ENCODE results near the gene FCER2.

FCER2 gene

DNA sequence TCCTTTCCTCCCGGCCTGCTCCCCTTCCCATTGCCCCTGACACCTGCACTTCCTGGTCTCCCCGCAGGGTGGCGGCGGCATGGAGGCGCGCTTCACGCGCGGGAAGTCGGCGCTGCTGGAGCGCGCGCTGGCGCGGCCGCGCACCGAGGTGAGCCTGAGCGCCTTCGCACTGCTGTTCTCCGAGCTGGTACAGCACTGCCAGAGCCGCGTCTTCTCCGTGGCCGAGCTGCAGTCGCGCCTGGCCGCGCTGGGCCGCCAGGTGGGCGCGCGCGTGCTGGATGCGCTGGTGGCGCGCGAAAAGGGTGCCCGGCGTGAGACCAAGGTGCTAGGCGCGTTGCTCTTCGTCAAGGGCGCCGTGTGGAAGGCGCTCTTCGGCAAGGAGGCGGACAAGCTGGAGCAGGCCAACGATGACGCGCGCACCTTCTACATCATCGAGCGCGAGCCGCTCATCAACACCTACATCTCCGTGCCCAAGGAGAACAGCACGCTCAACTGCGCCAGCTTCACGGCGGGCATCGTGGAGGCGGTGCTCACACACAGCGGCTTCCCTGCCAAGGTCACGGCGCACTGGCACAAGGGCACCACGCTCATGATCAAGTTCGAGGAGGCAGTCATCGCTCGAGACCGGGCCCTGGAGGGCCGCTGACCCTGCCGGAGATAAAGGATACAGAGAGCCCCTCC is 19.6 kb downstream of the FCER2 start:
- DNase-seq (ENCODE audit: low spot score in 2 of 2) = no peak
- Histone ChIP-seq H3K27me3 (ENCODE audit: low read depth) (peaks cover 3% of the 10 kb centered on the region; the same call in 1 of the 2 replicates), H3K4me3 (no peak overlapping the region; the same call in 1 of the 2 replicates), H3K9me3 (no peaks in the 10 kb centered on the region), H3K4me1 (no peaks in the 10 kb centered on the region), H3K36me3 (replicated peaks) (peaks cover 13% of the 10 kb centered on the region)
- in situ Hi-C loops (cut with MboI; ENCODE audit: low sequenced_read_pairs) = no loop called here

DNA sequence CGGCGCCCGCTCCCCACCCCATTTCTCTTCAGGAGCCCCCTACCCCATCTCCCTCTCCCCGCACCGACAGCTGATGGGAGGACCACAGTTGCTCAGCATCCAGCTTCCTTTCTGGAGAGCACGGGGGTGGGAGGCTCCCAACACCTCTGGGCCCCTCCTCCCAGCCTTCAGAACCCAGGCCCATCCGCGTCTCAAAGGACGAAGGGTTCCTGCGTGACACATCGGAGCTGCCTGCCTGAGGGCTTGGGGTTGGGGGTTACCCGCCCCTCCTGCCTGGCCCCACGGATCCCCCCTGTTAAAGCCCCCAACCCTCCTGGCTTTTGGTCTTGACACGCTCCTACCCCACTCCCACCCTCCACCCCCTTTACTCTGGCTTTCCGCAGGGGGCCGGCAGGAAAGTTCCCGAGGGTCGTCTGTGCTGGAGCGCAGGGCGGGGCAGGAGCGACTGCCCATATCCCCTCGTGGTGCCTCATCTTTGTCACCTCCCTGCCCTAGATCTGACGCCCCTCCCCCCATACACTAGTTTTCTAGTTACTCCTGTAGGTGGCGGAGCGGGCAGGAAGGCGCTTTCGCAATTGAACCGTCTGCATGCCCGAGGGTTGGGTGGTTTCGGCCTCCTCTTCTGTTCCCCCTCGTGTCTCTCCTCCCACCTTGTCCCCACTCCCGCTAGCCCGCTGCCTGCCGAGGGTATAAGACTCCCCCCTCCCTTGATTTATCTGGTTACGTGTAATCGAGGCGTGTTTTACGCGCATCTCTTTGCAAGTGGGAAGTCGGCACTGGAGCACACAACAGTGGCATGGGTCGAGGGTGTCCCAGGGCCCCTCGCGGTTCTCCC is 20.4 kb downstream of the FCER2 start:
- Histone ChIP-seq H3K36me3 (replicated peaks) (peaks cover 13% of the 10 kb centered on the region), H3K27me3 (ENCODE audit: low read depth) (peaks cover 9% of the 10 kb centered on the region), H3K4me1 (no peaks in the 10 kb centered on the region), H3K9me3 (no peaks in the 10 kb centered on the region), H3K4me3 (peak overlapping the region; percentile 94)
- peak; percentile 25 to 90 for DNase-seq (ENCODE audit: low spot score in 2 of 2)
- in situ Hi-C loops (cut with MboI; ENCODE audit: low sequenced_read_pairs) = no loop called here

DNA sequence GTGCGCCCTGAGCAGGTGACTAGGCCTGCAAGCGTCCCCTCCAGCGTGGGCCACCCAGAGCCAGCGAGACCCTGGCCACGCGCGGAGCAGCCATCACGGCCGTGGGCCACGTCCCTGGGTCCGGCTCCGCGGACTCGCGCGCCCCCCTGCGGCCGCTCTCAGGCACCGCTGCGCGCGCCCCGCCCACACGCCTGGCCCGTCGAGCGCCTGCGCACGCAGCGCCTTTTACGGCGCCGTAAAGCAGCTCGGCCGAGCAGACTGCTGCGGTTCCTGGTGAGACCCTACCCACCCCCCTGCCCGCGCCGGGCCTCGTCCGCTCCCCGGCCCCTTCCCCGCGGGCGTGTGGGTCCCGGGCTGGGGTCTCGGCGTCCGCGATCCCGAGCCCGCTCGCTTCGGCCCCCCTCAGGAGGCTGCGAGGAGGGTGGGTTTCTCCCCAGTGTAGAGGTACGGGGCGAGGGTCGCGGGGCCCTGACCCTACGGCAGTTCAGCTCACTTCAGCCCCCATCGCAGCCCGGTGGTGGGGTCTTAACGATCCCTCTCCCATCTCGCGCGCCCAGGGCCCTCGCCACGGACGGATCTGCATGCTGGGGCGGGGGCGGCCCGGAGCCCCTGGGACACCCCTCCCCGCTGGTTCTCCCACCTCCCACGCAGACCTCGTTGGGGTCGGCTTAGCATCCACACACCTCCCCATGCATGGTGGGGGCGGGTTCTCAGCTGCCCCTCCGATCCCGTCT is 21.2 kb downstream of the FCER2 start, which contains the start of gene TRAPPC5:
Gene TRAPPC5, plus strand, starts transcription at position 228 of the 734 bp plus-strand sequence. CDS start 1,421 bp downstream, outside the sequence.
- H3K27me3 ChIP-seq (ENCODE audit: low read depth) = peaks cover 17% of the 10 kb centered on the region
- no peaks in the 10 kb centered on the region for H3K9me3 ChIP-seq
- peaks cover 13% of the 10 kb centered on the region for H3K36me3 ChIP-seq (replicated peaks)
- peak within 1 kb of the TSS; percentile 94 for H3K4me3 ChIP-seq
- in situ Hi-C loops (cut with MboI; ENCODE audit: low sequenced_read_pairs) = no loop called here
- no peaks in the 10 kb centered on the region for H3K4me1 ChIP-seq
- peak; percentile 75 to 89 for DNase-seq (ENCODE audit: low spot score in 2 of 2)

DNA sequence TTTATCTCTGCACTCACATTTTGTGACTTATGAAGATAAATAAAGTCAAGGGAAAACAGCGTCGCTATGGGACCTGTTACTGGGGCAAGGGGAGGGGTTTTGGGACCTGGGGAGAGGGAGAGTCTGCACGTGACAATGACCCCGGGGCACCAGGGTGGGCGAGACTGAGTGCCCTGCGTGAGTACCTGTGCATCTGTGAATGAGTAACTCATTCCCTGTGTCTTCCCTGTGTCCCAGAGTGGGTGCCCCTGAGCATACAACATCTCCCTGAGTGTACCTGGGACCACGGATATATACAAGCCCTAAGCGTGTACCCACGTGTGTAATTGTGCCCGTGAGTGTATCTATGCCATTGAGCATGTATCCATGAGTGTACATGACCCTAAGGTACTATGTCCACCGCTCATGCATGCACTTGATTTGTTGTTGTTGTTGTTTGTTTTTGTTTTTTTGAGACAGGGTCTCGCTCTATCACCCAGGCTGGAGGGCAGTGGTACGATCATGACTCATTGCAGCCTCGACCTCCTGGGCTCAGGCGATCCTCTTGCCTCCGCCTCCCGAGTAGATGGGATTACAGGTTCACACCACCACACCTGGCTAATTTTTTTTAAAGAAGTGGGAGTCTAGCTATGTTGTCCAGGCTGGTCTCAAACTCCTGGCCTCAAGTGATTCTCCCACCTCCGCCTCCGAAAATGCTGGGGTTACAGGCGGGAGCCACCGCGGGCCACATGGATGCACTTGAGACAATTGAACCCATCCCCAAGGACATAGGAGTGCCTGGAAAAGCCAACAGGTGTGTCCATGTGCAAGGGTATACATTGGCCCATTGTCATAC is 21.9 kb downstream of the FCER2 start:
- peaks cover 13% of the 10 kb centered on the region for H3K36me3 ChIP-seq (replicated peaks)
- H3K4me3 ChIP-seq = peak overlapping the region; percentile 94
- H3K4me1 ChIP-seq = no peaks in the 10 kb centered on the region
- no peaks in the 10 kb centered on the region for H3K9me3 ChIP-seq
- peaks cover 20% of the 10 kb centered on the region for H3K27me3 ChIP-seq (ENCODE audit: low read depth)
- DNase-seq (ENCODE audit: low spot score in 2 of 2) = no peak
- in situ Hi-C loops (cut with MboI; ENCODE audit: low sequenced_read_pairs) = no loop called here

DNA sequence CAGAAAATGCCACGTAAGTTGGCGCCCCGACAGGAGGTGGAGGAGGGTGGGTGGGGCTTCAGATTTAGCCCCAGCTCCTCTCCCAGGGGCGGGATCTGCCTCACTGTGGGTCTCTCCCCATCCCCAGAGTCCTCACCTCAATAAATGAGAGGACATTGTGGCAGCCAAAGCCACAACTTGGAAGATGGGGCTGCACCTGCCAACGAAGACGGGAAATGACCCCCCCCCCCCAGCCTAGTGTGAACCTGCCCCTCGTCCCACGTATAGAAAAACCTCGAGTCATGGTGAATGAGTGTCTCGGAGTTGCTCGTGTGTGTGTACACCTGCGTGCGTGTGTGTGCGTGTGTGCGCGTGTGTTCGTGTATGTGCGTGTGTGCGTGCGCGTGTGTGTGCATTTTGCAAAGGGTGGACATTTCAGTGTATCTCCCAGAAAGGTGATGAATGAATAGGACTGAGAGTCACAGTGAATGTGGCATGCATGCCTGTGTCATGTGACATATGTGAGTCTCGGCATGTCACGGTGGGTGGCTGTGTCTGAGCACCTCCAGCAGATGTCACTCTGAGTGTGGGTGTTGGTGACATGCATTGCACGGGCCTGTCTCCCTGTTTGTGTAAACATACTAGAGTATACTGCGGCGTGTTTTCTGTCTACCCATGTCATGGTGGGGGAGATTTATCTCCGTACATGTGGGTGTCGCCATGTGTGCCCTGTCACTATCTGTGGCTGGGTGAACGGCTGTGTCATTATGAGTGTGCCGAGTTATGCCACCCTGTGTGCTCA is 22.8 kb downstream of the FCER2 start:
- in situ Hi-C loops (cut with MboI; ENCODE audit: low sequenced_read_pairs) = no loop called here
- peaks cover 3% of the 10 kb centered on the region for H3K4me1 ChIP-seq
- no peak overlapping the region for H3K4me3 ChIP-seq

DNA sequence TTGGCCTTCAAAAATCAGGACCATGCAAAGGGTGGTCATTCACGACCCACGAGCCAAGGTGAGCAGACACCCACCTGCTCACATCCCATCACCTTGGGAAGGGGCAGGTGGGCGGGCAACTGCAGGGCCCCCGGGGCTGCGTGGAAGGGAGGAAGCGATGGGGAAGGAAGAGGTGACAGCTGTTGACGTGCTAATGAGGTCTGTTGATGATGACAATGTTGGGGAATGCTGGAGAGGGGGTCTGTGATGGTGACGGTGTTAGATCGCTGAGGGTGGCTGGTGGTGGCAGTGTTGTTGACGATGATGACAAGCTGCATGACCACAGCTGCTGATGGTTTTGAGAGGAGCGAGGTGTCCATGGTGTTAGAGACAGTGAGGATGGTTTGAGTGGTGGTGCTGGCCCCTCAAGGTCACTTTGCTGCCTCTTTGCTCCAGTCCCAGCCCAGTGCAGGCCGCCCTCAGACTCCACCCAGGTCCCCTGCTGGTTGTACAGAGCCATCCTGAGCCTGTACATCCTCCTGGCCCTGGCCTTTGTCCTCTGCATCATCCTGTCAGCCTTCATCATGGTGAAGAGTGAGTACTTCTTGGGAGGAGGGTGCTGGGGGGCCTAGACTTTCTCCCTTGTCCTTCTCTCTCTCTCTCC is 24.1 kb downstream of the FCER2 start:
- Histone ChIP-seq H3K36me3 (replicated peaks) (peaks cover 8% of the 10 kb centered on the region), H3K4me1 (peaks cover 4% of the 10 kb centered on the region), H3K4me3 (no peak overlapping the region), H3K27me3 (ENCODE audit: low read depth) (peaks cover 20% of the 10 kb centered on the region), H3K9me3 (peaks cover 5% of the 10 kb centered on the region; the same call in 1 of the 2 replicates)
- in situ Hi-C loops (cut with MboI; ENCODE audit: low sequenced_read_pairs) = no loop called here
- no peak for DNase-seq (ENCODE audit: low spot score in 2 of 2)

More for the DNA sequence above, 22.8 kb downstream of the FCER2 start:
- peaks cover 20% of the 10 kb centered on the region for H3K27me3 ChIP-seq (ENCODE audit: low read depth)
- H3K9me3 ChIP-seq = no peaks in the 10 kb centered on the region
- H3K36me3 ChIP-seq (replicated peaks) = peaks cover 13% of the 10 kb centered on the region
- no peak for DNase-seq (ENCODE audit: low spot score in 2 of 2)

DNA sequence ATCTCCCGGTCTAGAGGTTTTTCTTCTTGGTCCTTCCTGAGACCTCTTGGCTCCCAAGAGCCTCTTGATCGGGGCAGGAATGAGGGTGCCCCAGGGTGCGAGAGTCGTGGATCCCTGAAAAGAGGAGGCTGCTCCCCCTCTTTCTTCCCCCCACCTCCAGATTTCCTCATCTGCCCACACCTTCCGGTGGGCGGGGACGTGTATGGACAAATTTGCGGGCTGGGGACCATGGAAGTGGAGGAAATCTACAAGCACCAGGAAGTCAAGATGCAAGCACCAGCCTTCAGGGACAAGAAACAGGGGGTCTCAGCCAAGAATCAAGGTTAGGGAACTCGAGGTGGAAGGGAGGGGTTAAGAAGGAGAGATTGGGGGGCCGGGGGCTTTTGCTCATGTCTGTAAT is 25.1 kb downstream of the FCER2 start, which contains the start of gene MCEMP1:
Gene MCEMP1, plus strand, starts transcription at position 237 of the 400 bp plus-strand sequence. Its CDS starts 31 bp downstream, at position 268.
- Histone ChIP-seq H3K4me3 (no peak within 1 kb of the TSS), H3K9me3 (peaks cover 5% of the 10 kb centered on the region; the same call in 1 of the 2 replicates), H3K36me3 (replicated peaks) (peaks cover 4% of the 10 kb centered on the region), H3K4me1 (peaks cover 4% of the 10 kb centered on the region), H3K27me3 (ENCODE audit: low read depth) (peaks cover 20% of the 10 kb centered on the region)
- in situ Hi-C loops (cut with MboI; ENCODE audit: low sequenced_read_pairs) = no loop called here
- DNase-seq (ENCODE audit: low spot score in 2 of 2) = no peak

DNA sequence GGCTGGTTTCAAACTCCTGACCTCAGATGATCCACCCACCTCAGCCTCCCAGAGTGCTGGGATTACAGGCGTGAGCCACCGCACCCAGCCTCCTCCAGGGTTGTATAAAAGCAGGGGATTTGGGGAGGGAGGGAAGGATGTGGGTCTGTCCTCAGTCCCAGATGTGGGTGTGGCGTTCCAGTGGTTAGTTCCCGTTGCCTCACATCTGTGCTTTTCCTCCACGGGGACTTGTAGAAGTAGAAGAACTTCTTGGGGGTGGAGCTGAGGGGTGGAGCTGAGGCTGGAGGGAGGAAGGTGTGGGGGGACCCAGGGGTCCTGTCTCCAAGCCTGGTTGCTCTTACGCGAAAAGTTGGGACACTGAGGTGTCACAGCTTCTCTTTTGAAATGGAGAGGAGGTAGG is 25.6 kb downstream of the FCER2 start:
- H3K4me3 ChIP-seq = no peak overlapping the region
- DNase-seq (ENCODE audit: low spot score in 2 of 2) = no peak
- in situ Hi-C loops (cut with MboI; ENCODE audit: low sequenced_read_pairs) = no loop called here

DNA sequence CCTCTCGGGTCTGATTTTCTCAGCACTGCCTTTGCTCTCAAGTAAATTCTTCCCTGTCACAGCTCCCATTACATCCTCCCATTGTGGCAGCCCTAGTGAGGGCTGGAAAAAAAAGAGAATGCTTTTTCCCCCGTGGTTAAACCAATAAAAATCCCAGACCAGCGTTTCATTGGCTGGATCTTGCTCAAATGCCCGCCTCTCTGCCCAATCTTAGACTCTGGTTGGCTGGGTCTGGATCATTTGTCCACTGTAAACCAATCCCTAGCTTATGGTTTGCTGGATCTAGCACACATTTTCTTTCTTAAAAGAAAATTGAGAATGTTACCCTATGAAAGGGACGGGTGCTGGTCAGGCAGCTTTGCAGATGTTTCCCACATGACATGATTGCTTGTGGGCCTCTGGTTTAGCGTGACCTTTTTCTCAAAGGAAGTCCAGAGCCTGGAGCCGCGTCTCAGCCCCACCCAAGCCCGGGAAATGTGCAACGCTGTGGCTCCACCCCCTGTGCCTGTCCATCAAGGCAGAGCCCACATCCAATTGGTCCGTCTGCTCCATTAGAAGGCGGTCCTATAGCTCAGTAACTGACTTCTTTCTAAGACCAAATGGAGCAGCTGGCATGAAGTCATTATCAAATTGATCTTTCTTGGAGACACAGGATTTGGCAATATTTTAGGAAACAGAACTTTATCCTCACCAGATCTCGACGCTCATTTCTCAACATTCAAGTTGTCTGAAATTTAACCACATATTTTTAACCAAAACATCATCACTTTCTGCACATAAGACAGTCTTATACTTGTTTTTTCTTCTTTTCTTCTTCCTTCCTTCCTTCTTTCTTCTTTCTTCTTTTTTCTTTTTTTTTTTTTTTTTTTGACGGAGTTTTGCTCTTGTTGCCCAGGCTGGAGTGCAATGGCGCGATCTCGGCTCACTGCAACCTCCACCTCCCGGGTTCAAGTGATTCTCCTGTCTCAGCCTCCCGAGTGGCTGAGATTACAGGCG is 27.6 kb downstream of the FCER2 start:
- peaks cover 4% of the 10 kb centered on the region for H3K4me1 ChIP-seq
- H3K36me3 ChIP-seq (replicated peaks) = no peaks in the 10 kb centered on the region
- H3K9me3 ChIP-seq = peaks cover 5% of the 10 kb centered on the region; the same call in 1 of the 2 replicates
- in situ Hi-C loops (cut with MboI; ENCODE audit: low sequenced_read_pairs) = no loop called here
- peaks cover 31% of the 10 kb centered on the region for H3K27me3 ChIP-seq (ENCODE audit: low read depth)
- no peak overlapping the region for H3K4me3 ChIP-seq
- DNase-seq (ENCODE audit: low spot score in 2 of 2) = peak; percentile 63 to 84

More for the DNA sequence above, 25.6 kb downstream of the FCER2 start:
- Histone ChIP-seq H3K9me3 (peaks cover 5% of the 10 kb centered on the region; the same call in 1 of the 2 replicates), H3K36me3 (replicated peaks) (peaks cover 4% of the 10 kb centered on the region), H3K27me3 (ENCODE audit: low read depth) (peaks cover 24% of the 10 kb centered on the region), H3K4me1 (peaks cover 4% of the 10 kb centered on the region)

DNA sequence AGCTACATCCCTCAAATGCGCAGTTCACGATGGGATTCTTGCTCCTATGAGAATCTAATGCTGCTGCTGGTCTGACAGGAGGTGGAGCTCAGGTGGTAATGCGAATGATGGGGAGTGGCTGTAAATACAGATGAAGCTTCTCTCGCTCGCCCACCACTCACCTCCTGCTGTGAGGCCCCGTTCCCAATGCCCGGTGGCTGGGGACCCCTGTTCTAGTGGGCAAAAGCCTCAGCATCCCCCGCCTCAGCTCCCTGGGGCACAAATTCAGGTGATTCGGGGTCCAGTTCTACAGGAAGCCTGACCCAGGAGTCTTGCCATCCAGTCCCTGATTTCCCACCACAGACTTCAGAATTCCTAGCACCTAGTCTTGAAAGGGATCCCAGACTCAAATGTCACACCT is 29.4 kb downstream of the FCER2 start:
- Histone ChIP-seq H3K27me3 (ENCODE audit: low read depth) (peaks cover 31% of the 10 kb centered on the region), H3K36me3 (replicated peaks) (no peaks in the 10 kb centered on the region), H3K9me3 (peaks cover 5% of the 10 kb centered on the region; the same call in 1 of the 2 replicates), H3K4me1 (peaks cover 4% of the 10 kb centered on the region), H3K4me3 (no peak overlapping the region)
- in situ Hi-C loops (cut with MboI; ENCODE audit: low sequenced_read_pairs) = no loop called here
- no peak for DNase-seq (ENCODE audit: low spot score in 2 of 2)

DNA sequence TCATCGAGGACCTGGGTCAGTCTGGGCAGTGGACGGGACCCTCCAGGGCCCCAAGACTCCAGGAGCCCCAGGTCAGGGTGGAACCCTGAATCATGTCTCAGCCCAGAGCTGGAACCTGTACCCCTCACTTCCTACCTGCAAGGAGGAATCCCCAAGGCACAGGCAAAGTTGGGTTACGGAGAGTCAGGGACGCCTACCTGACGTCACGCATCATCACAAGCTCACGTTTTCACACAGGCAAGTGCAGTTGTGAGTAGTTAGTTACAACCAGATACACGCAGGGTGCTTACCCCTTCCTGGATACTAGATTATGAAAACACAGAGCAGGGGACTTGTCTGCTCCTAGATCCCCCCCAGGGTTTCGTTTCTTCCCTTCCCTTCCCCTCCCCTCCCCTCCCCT is 31.1 kb downstream of the FCER2 start:
- H3K27me3 ChIP-seq (ENCODE audit: low read depth) = peaks cover 14% of the 10 kb centered on the region
- in situ Hi-C loops (cut with MboI; ENCODE audit: low sequenced_read_pairs) = no loop called here

More for the DNA sequence above, 31.1 kb downstream of the FCER2 start:
- Histone ChIP-seq H3K36me3 (replicated peaks) (no peaks in the 10 kb centered on the region), H3K4me1 (peaks cover 4% of the 10 kb centered on the region), H3K4me3 (no peak overlapping the region), H3K9me3 (peaks cover 5% of the 10 kb centered on the region; the same call in 1 of the 2 replicates)
- no peak for DNase-seq (ENCODE audit: low spot score in 2 of 2)
